ENCODE results near the gene BAG2. TPM values are rescaled to one million over a fixed set of nuclear protein-coding genes. Genes with fewer than 3 reads are reported as not detected.
A peak's percentile ranks its signal among the peaks of the same experiment; 100 is the strongest.

The BAG2 gene
- polyA plus RNA-seq, 1 experiment = 11.2 TPM

DNA sequence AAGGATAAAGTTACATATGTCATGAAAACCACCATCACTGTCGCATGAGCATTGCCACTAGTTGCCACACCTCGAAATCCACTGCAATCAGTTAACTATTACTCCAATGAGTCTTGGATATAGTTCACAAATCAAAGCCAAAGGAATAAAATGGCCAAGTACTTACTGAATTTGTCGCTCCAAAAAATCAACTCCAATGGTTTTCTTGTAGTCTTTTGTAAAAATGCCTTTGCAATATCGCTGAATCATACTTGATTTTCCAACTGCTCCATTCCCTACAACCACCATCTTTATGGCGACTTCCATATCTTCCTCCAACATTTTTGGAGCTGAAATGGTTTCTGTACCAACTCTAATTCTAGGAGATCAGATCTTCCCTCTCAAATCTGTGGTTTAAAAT lies 37.9 kb downstream of the BAG2 start:
- no peak overlapping the region for H3K4me3 ChIP-seq (ENCODE audit: low read depth, low read length)
- H3K27me3 ChIP-seq (ENCODE audit: control insufficient read depth, insufficient read depth, low read length) = no peaks in the 10 kb centered on the region
- ChIA-PET POLR2A (no interaction called here), CTCF (no interaction called here)
- DNase-seq (ENCODE audit: low read depth) = no peak
- TF ChIP-seq, protein P1, sequence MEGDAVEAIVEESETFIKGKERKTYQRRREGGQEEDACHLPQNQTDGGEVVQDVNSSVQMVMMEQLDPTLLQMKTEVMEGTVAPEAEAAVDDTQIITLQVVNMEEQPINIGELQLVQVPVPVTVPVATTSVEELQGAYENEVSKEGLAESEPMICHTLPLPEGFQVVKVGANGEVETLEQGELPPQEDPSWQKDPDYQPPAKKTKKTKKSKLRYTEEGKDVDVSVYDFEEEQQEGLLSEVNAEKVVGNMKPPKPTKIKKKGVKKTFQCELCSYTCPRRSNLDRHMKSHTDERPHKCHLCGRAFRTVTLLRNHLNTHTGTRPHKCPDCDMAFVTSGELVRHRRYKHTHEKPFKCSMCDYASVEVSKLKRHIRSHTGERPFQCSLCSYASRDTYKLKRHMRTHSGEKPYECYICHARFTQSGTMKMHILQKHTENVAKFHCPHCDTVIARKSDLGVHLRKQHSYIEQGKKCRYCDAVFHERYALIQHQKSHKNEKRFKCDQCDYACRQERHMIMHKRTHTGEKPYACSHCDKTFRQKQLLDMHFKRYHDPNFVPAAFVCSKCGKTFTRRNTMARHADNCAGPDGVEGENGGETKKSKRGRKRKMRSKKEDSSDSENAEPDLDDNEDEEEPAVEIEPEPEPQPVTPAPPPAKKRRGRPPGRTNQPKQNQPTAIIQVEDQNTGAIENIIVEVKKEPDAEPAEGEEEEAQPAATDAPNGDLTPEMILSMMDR (IDR thresholded peaks at IDR 0.05; ENCODE audit: insufficient read depth, low read depth, low read length) = no peak
- H3K36me3 ChIP-seq (ENCODE audit: control insufficient read depth, insufficient read depth, low read length) = no peaks in the 10 kb centered on the region; the same call in none of the 2 replicates

DNA sequence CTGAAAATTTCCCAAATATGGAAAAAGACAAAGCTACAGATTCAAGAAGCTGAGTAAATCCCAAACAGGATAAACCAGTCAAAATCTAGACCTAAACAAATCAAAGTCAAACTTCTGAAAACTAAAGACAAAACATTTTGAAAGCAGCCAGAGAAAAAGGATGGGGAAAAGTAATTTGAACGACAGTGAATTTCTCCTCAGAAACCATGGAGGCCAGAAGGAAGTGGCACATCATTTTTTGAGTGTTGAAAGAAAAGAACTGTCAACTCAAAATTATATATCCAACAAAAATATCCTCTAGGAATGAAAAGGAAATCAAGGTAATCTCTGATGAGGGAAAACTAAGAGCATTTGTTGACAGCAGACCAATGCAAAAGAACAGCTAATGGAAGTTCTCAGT lies 43.1 kb downstream of the BAG2 start:
- POLR2A ChIA-PET = no interaction called here
- H3K27me3 ChIP-seq (ENCODE audit: control insufficient read depth, insufficient read depth, low read length) = no peaks in the 10 kb centered on the region

DNA sequence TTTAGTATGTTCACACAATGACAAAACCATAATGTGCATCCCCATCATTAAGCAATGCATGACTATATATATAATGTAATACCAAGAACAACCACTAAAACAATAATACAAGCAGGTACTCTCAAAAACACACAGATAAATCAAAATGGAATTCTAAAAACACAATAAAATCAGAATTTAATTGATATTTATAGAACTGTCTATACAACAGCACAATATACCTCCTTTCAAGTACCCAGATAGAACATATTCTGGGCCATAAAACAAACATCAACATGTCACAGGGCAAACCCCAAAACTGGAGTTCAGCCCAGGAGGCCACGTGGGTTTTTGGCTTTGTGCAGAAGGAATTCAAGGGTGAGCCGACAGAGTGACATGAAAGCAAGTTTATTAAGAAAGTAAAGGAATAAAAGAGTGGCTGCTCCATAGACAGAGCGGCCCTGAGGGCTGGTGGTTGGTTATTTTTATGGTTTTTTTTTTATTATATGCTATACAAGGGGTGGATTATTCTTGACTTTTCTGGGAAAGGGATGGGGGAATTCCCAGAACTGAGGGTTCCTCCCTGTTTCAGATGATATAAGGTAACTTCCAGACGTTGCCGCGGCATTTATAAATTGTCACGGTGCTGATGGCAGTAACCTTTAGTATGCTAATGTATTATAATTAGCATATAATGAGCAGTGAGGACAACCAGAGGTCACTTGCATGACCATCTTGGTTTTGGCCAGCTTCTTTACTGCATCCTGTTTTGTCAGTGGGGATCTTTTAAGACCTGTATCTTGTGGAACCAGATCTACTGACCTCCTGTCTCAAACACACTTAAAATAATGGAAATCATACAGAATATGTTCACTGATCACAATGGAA lies 44.3 kb downstream of the BAG2 start:
- POLR2A ChIA-PET = no interaction called here
- TF ChIP-seq, protein P1 (IDR thresholded peaks at IDR 0.05; ENCODE audit: insufficient read depth, low read depth, low read length) = peak; percentile 10; the same call in 1 of the 2 replicates
- no peak for DNase-seq (ENCODE audit: low read depth)
- Histone ChIP-seq H3K36me3 (ENCODE audit: control insufficient read depth, insufficient read depth, low read length) (no peaks in the 10 kb centered on the region), H3K4me3 (ENCODE audit: low read depth, low read length) (no peak overlapping the region), H3K27me3 (ENCODE audit: control insufficient read depth, insufficient read depth, low read length) (no peaks in the 10 kb centered on the region)
- CTCF ChIA-PET = no interaction called here

More for the DNA sequence above, 43.1 kb downstream of the BAG2 start:
- no peak overlapping the region for H3K4me3 ChIP-seq (ENCODE audit: low read depth, low read length)
- DNase-seq (ENCODE audit: low read depth) = no peak
- H3K36me3 ChIP-seq (ENCODE audit: control insufficient read depth, insufficient read depth, low read length) = no peaks in the 10 kb centered on the region
- CTCF ChIA-PET = interaction anchor here (0.6 kb wide), 1 partner anchor 20 kb away, joined by 3 read pairs; no protein-coding TSS in a partner anchor
- TF ChIP-seq, protein P1 (IDR thresholded peaks at IDR 0.05; ENCODE audit: insufficient read depth, low read depth, low read length) = no peak

DNA sequence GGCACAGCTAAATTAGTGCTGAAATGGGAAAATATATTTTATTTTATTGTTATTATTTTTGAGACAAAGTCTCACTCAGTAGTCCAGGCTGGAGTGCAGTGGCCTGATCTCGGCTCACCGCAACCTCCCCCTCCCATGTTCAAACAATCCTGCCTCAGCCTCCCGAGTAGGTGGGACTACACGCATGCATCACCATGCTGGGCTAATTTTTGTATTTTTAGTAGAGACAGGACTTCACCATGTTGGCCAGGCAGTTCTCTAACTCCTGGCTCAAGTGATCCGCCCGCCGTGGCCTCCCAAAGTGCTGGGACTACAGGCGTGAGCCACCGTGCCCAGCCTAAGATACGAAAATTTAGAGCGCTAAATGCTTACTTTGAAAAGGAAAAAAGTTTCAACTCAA lies 45.1 kb downstream of the BAG2 start:
- TF ChIP-seq, protein P1 (IDR thresholded peaks at IDR 0.05; ENCODE audit: insufficient read depth, low read depth, low read length) = no peak
- CTCF ChIA-PET = no interaction called here
- Histone ChIP-seq H3K36me3 (ENCODE audit: control insufficient read depth, insufficient read depth, low read length) (no peaks in the 10 kb centered on the region), H3K4me3 (ENCODE audit: low read depth, low read length) (no peak overlapping the region), H3K27me3 (ENCODE audit: control insufficient read depth, insufficient read depth, low read length) (no peaks in the 10 kb centered on the region)
- DNase-seq (ENCODE audit: low read depth) = no peak
- POLR2A ChIA-PET = no interaction called here

DNA sequence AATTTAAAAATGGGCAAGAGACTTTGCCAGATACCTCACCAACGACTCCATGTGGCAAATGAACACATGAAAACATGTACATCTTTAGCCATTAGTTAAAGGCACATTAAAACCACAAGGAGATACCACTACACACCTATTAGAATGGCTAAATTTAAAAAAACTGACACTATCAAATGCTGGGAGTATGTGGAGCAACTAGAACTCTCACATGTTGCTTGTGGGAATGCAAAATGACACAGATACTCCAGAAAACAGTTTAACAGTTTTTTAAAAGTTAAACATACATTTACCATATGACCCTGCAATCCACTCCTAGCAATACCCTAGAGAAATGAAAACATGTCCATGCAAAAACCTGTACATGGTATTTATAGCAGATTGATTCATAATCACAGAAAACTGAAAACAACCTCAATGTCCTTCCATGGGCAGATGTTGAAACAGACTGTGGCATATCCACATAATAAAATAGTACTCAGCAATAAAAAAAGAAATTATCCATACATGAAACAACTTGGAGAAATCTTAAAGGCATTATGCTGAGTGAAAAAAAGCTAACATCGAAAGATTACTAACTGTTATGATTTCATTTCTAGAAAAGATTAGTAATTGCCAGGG lies 48.1 kb downstream of the BAG2 start:
- Histone ChIP-seq H3K4me3 (ENCODE audit: low read depth, low read length) (peak overlapping the region; percentile 79), H3K27me3 (ENCODE audit: control insufficient read depth, insufficient read depth, low read length) (no peaks in the 10 kb centered on the region), H3K36me3 (ENCODE audit: control insufficient read depth, insufficient read depth, low read length) (no peaks in the 10 kb centered on the region)
- ChIA-PET CTCF (interaction anchor here (2.5 kb wide), 1 partner anchor 8 kb away, joined by 6 read pairs; no protein-coding TSS in a partner anchor), POLR2A (no interaction called here)
- no peak for DNase-seq (ENCODE audit: low read depth)
- TF ChIP-seq, protein P1 (IDR thresholded peaks at IDR 0.05; ENCODE audit: insufficient read depth, low read depth, low read length) = no peak

Data from BJ (cell line).